ENCODE data around the gene BCAN.

DNA sequence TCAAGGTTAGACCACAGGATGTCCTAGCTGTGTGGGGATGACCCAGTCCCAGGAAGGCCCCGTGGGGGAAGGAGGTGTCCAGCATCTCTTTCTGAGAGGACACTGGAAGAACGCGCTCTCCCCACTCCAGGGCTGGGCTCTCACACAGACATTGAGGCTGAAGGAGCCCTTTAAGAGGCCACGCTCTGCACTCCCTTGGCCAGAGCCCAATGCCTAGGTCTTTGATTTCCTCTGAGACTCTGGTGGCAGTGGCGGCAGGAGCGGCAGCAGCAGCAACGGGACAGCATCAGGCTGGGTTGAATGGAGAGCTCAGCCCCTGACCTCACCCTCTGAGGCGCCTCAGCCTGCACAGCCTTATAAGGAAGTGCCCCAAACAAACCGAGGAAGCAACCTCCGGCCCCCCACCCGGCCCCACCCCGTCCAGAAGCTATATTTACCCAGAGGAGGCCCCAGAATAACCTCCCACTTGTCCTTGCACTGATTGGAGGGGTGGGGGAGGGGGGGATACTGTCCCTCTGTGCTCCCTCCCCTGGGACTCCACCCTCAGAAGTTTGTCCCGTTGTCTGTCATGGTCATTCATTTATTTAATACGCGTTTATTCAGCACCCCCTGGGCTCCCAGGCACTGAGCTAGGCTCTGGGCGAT, 23.0 kb downstream of the BCAN start:
- TF ChIP-seq CTCF (IDR thresholded peaks at IDR 0.05 in 8 of 11, conservative IDR thresholded peaks at IDR 0.05 in 3 of 11) (no peak), POLR2A (IDR thresholded peaks at IDR 0.05) (no peak)

Measured in spleen (tissue), 7 donors.